Effector memory CD4-positive, alpha-beta T cell (primary cell): Measurements from ENCODE around the gene FCGR3B.
"Not testable (repeated sequence)": the region's sequence is repeated elsewhere in the genome, so short reads cannot be mapped to it uniquely, and the experiment has no call there.

Experiments
- DNase-seq, 3 donors: peaks; one replicate each; pipeline ENCODE4 v3.0.0-alpha.2; 2020
- H3K27ac ChIP-seq: 2 replicates; pipeline ENCODE4 v1.7.0; 2013; ENCODE audit warnings: mild to moderate bottlenecking, low read length, moderate library complexity; ENCODE audit not compliant: insufficient read depth, poor library complexity, severe bottlenecking
- H3K27me3 ChIP-seq: replicated peaks from 2 replicates; pipeline ENCODE4 v1.7.0; 2013; ENCODE audit warnings: mild to moderate bottlenecking, low read length; ENCODE audit not compliant: insufficient read depth, control insufficient read depth, poor library complexity, severe bottlenecking
- H3K36me3 ChIP-seq: 2 replicates; pipeline ENCODE4 v1.7.0; 2013; ENCODE audit warnings: mild to moderate bottlenecking, low read length, moderate library complexity; ENCODE audit not compliant: control insufficient read depth, insufficient read depth
- H3K4me1 ChIP-seq: 2 replicates; pipeline ENCODE4 v1.7.0; 2013; ENCODE audit warnings: low read length, mild to moderate bottlenecking; ENCODE audit not compliant: control insufficient read depth, insufficient read depth, poor library complexity, severe bottlenecking
- H3K4me3 ChIP-seq: 2 replicates; pipeline ENCODE4 v1.7.0; 2013; ENCODE audit warnings: low read length, low read depth, mild to moderate bottlenecking; ENCODE audit not compliant: insufficient read depth, poor library complexity, severe bottlenecking
- H3K9me3 ChIP-seq: 2 replicates; pipeline ENCODE4 v1.7.0; 2013; ENCODE audit warnings: mild to moderate bottlenecking, low read length, moderate library complexity; ENCODE audit not compliant: control insufficient read depth

The FCGR3B gene

DNA sequence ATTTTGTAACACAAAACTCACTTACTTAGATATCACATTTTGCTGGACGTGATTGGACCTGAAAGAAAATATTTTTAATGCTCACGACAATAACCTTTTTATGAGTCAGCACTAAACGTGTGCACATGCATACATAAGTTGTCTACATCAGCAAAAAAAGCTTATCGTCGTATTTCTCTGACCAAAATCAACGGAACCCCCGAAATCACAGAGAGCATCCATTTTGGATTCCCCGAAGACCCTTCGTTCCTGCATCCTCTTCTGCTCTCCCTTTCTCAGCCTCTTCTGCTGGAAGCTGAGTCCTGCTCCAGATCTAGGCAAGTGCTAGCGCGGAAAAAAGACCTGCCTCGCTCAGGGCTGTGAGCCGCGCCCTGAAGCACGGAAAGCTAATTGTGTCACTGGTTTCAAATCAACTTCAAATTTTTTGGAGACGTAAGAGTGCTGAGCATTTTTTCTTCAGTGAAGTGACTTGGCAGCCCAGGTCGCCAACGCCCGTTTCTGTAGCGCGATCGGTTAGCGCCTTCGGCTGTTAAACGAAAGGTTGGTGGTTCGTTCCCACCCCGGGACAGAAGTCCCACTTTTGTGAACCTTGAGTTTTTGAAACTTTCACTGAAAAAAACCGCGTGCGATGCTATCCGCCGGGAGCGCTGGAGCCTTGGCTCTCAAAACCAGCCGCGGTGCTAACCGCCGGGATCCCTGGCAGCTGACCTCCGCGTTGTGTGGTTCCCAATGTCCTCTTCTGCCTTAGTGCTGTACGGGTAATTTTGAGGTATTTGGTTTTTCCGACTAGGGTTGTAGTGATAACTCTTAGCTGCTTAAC is 9.6 kb downstream of the FCGR3B start:
- Histone ChIP-seq H3K4me3 (peak overlapping the region; percentile 68), H3K27ac (peak overlapping the region; percentile 36)
- not testable (repeated sequence) for H3K9me3 ChIP-seq, H3K27me3 ChIP-seq, H3K4me1 ChIP-seq, H3K36me3 ChIP-seq
- DNase-seq = peak; percentile 67 to 73 (median 69)

GRCh38 chr1:161620399-161620798 is 10.6 kb downstream of the FCGR3B start:
- H3K27me3 ChIP-seq, H3K27ac ChIP-seq, H3K9me3 ChIP-seq, H3K4me3 ChIP-seq, H3K4me1 ChIP-seq, H3K36me3 ChIP-seq, DNase-seq: not testable (repeated sequence)

GRCh38 chr1:161618517-161618916 is 12.5 kb downstream of the FCGR3B start:
- not testable (repeated sequence) for H3K9me3 ChIP-seq, DNase-seq, H3K27me3 ChIP-seq, H3K4me3 ChIP-seq, H3K4me1 ChIP-seq, H3K36me3 ChIP-seq, H3K27ac ChIP-seq

- not testable (repeated sequence) for H3K27ac ChIP-seq, H3K4me3 ChIP-seq, H3K9me3 ChIP-seq, H3K27me3 ChIP-seq, H3K36me3 ChIP-seq, H3K4me1 ChIP-seq, DNase-seq
Measured at GRCh38 chr1:161616417-161616816, 14.6 kb downstream of the FCGR3B start.

DNA sequence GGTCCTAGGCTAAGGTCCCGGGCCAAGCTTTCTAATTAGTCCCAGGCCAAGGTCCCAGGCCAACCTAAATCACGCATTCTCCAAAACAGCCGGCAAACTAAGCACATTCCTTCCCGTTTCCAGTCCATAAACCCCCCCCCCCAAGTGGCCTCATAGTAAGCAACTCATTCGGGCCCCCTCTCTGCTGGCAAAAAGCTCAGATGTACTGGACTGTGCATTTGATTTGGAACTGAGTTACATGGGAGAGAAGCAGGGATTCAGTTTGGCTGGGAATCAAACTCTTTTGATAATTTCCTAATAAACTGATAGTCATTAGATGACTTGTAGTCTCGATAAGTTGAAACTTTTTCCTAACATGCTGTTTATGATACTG is 17.8 kb downstream of the FCGR3B start:
- not testable (repeated sequence) for DNase-seq, H3K36me3 ChIP-seq, H3K27me3 ChIP-seq, H3K4me1 ChIP-seq, H3K9me3 ChIP-seq, H3K4me3 ChIP-seq
- peak overlapping the region; percentile 70 for H3K27ac ChIP-seq

- Histone ChIP-seq H3K27ac (peak overlapping the region; percentile 70), H3K4me3 (peak overlapping the region; percentile 46)
- not testable (repeated sequence) for H3K9me3 ChIP-seq, H3K36me3 ChIP-seq, H3K27me3 ChIP-seq, H3K4me1 ChIP-seq
- peak; percentile 85 to 95 (median 91) for DNase-seq
Measured at GRCh38 chr1:161612322-161613141, 18.4 kb downstream of the FCGR3B start.

DNA sequence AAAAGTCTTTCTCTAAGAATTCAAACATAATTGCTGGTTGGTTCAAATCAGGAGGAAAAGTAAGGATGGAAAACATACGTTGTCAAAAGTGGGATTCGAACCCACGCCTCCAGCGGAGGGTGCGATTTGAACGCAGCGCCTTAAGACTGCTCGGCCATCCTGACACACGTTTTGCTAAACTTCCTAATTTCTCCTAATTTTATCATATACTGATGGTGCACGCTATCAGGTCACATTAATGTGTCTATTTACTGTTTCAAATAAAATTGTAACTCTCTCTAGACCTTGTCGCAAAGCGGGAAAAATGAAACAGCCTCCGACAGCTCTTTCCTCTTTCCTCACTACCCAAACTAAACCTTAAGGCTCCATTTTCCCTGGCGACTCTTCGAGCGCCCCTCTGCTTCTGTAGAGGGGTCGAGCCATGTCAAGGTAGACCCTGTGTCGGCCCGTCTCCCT is 19.1 kb downstream of the FCGR3B start:
- not testable (repeated sequence) for H3K4me1 ChIP-seq, DNase-seq, H3K27me3 ChIP-seq, H3K9me3 ChIP-seq, H3K36me3 ChIP-seq
- Histone ChIP-seq H3K27ac (peak overlapping the region; percentile 70), H3K4me3 (peak overlapping the region; percentile 46)

DNA sequence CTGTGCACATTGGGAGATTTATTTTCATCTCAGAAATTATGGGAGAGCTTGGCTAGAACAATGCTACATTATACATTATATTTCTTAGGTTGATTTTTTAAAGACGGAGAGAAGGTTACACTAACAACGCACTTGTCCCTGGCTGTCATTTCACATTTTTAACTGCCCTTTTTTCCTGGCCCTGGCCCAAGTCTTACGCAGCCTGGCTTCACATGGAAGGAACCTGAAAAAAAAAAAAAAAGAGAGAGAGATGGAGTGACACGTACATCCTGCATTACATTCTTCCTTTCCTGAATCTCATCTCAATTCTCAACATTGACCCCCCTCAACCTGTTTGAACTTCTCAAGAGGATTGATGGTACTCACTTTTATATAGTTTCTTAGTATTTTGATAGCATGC is 20.8 kb downstream of the FCGR3B start:
- not testable (repeated sequence) for H3K4me3 ChIP-seq, H3K27ac ChIP-seq

DNA sequence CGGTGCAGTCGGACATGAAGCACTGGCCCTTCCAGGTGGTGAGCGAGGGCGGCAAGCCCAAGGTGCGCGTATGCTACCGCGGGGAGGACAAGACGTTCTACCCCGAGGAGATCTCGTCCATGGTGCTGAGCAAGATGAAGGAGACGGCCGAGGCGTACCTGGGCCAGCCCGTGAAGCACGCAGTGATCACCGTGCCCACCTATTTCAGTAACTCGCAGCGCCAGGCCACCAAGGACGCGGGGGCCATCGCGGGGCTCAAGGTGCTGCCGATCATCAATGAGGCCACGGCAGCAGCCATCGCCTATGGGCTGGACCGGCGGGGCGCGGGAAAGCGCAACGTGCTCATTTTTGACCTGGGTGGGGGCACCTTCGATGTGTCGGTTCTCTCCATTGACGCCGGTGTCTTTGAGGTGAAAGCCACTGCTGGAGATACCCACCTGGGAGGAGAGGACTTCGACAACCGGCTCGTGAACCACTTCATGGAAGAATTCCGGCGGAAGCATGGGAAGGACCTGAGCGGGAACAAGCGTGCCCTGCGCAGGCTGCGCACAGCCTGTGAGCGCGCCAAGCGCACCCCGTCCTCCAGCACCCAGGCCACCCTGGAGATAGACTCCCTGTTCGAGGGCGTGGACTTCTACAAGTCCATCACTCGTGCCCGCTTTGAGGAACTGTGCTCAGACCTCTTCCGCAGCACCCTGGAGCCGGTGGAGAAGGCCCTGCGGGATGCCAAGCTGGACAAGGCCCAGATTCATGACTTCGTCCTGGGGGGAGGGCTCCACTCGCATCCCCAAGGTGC is 24.2 kb downstream of the FCGR3B start:
- H3K36me3 ChIP-seq, H3K4me1 ChIP-seq, H3K27ac ChIP-seq, H3K9me3 ChIP-seq, H3K27me3 ChIP-seq, H3K4me3 ChIP-seq, DNase-seq: not testable (repeated sequence)

More for the DNA sequence above, 20.8 kb downstream of the FCGR3B start:
- not testable (repeated sequence) for H3K27me3 ChIP-seq, H3K36me3 ChIP-seq, H3K4me1 ChIP-seq, DNase-seq, H3K9me3 ChIP-seq
